WERI-Rb-1 (cell line): ENCODE data around the gene FAM199X.
A peak's percentile ranks its signal among the peaks of the same experiment; 100 is the strongest.

Source experiments
- DNase-seq: peaks from one replicate; pipeline ENCODE4 v3.0.0-alpha.2; 2020
- H3K27ac ChIP-seq: fragments of 250-450 bp; sonication (Bioruptor Pico); 2 replicates; pipeline ENCODE4 v1.5.1; 2020; ENCODE audit warnings: mild to moderate bottlenecking, moderate library complexity
- H3K27me3 ChIP-seq: fragments of 250-450 bp; sonication (Bioruptor Pico); 2 replicates; pipeline ENCODE4 v1.5.1; 2021; ENCODE audit warnings: mild to moderate bottlenecking, low read depth, moderate library complexity; ENCODE audit not compliant: insufficient read depth, severe bottlenecking
- H3K36me3 ChIP-seq: fragments of 250-450 bp; sonication (Bioruptor Pico); 2 replicates; pipeline ENCODE4 v1.5.1; 2020; ENCODE audit warnings: mild to moderate bottlenecking, moderate library complexity
- H3K4me3 ChIP-seq: 2 replicates; pipeline ENCODE4 v1.5.1; 2011; ENCODE audit warnings: low read depth, mild to moderate bottlenecking, control low read depth, low read length
- H3K9me3 ChIP-seq: fragments of 250-450 bp; sonication (Bioruptor Pico); 2 replicates; pipeline ENCODE4 v1.5.1; 2021; ENCODE audit warnings: mild to moderate bottlenecking, moderate library complexity; ENCODE audit not compliant: severe bottlenecking
- CTCF ChIP-seq: IDR thresholded peaks from 2 replicates; pipeline ENCODE4 v1.5.1; 2011; ENCODE audit warnings: low read depth, mild to moderate bottlenecking, control low read depth, inconsistent platforms, low read length

The FAM199X gene

GRCh38 chrX:104141087-104141760, 25.0 kb upstream of the FAM199X start:
- no peak for DNase-seq
- H3K27me3 ChIP-seq, result no peaks in the 10 kb centered on the region

GRCh38 chrX:104151037-104151436, 15.2 kb upstream of the FAM199X start:
- TF ChIP-seq CTCF, result no peak
- Histone ChIP-seq H3K4me3 (no peak overlapping the region), H3K27ac (no peak overlapping the region), H3K27me3 (no peaks in the 10 kb centered on the region), H3K36me3 (no peaks in the 10 kb centered on the region), H3K9me3 (no peaks in the 10 kb centered on the region)
- no peak for DNase-seq

More at GRCh38 chrX:104141087-104141760, 25.0 kb upstream of the FAM199X start:
- Histone ChIP-seq H3K27ac (no peak overlapping the region), H3K36me3 (no peaks in the 10 kb centered on the region), H3K9me3 (no peaks in the 10 kb centered on the region), H3K4me3 (no peak overlapping the region)
- TF ChIP-seq CTCF, result no peak

- peak within 1 kb of the TSS; percentile 70 for H3K27ac ChIP-seq
- no peaks in the 10 kb centered on the region for H3K36me3 ChIP-seq
- H3K4me3 ChIP-seq, result peak within 1 kb of the TSS; percentile 53
- H3K27me3 ChIP-seq, result peaks cover 4% of the 10 kb centered on the region
- peak; percentile 82 for DNase-seq
- no peak for TF ChIP-seq CTCF
- H3K9me3 ChIP-seq, result no peaks in the 10 kb centered on the region
Observed at GRCh38 chrX:104156630-104157529, 9.4 kb upstream of the FAM199X start, which contains the start of gene SLC25A53. Gene SLC25A53, minus strand, starts transcription at chrX:104157009. Its CDS starts 51,752 bp downstream, at chrX:104105257.

- Histone ChIP-seq H3K27me3 (peaks cover 4% of the 10 kb centered on the region), H3K9me3 (no peaks in the 10 kb centered on the region), H3K36me3 (no peaks in the 10 kb centered on the region), H3K27ac (peak overlapping the region; percentile 83), H3K4me3 (peak overlapping the region; percentile 79)
- DNase-seq, result no peak
- no peak for TF ChIP-seq CTCF
Observed at GRCh38 chrX:104166735-104167436, 633 bp downstream of the FAM199X start.

GRCh38 chrX:104168127-104168526, 1.9 kb downstream of the FAM199X start:
- no peaks in the 10 kb centered on the region; the same call in 1 of the 2 replicates for H3K36me3 ChIP-seq
- H3K27ac ChIP-seq, result no peak overlapping the region
- no peaks in the 10 kb centered on the region for H3K9me3 ChIP-seq
- DNase-seq, result no peak
- peaks cover 4% of the 10 kb centered on the region for H3K27me3 ChIP-seq
- no peak overlapping the region for H3K4me3 ChIP-seq
- no peak for TF ChIP-seq CTCF
